ENCODE measurements around the gene ADGRA3. TPM values are rescaled to one million over a fixed set of nuclear protein-coding genes. Genes with fewer than 3 reads are reported as not detected.
"Not testable (repeated sequence)": the region's sequence is repeated elsewhere in the genome, so short reads cannot be mapped to it uniquely, and the experiment has no call there.

Gene ADGRA3
- total RNA-seq, 2 experiments from 2014 or later: 2.3 to 3.1 TPM

DNA sequence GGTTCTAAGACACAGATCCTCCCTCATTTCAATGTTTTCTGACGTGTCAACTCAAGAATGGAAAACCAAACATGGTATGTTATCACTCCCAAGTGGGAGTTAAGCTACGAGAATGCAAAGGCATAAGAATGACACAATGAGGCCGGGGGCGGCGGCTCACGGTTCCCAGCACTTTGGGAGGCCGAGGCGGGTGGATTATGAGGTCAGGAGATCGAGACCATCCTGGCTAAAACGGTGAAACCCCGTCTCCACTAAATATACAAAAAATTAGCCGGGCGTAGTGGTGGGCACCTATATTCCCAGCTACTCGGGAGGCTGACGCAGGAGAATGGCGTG is 40.6 kb downstream of the ADGRA3 start:
- ATAC-seq; H3K4me3 Mint-ChIP-seq; DNase-seq; H3K27me3 Mint-ChIP-seq (ENCODE audit: low read depth); POLR2A ChIA-PET; H3K27ac Mint-ChIP-seq; H3K9me3 Mint-ChIP-seq (ENCODE audit: insufficient read depth); H3K36me3 Mint-ChIP-seq (ENCODE audit: low read depth): not testable (repeated sequence)
- H3K4me1 Mint-ChIP-seq (ENCODE audit: low read depth): peaks cover 10% of the 10 kb centered on the region
- CTCF ChIA-PET: interaction anchor here (1.0 kb wide), 1 partner anchor 31 kb away, joined by 3 read pairs; no protein-coding TSS in a partner anchor

DNA sequence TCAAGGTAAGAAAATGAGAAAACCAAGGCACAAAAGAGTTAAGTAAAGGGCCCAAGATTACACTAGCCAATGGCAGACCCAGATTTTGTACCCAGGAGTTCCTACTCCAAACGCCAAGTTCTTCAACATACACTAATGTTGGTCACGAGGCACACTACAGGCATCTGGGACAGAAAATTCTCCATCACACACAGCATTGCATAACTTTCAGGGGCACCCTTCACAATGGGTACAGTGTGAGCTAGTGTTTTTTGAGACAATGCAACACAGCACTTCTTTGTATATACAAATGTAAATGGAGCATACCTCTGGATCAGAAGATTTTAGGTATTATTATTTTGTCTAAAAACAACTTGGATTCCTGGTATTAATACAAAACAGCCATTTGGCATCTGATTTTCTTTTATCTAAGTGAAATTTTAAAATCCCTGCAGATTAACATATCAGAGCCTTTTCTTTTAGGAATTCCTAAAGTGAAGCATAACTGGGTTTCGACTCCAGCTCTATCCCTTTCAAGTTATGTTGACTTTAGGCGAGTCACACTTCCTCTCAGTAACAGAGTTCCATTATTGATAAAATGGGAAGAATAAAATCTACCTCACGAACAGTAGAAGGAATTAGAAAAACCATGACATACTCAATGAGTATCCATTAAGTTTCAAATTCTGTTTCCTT is 41.1 kb downstream of the ADGRA3 start:
- Mint-ChIP-seq H3K4me3 (no peak overlapping the region), H3K4me1 (ENCODE audit: low read depth) (peaks cover 10% of the 10 kb centered on the region), H3K27me3 (ENCODE audit: low read depth) (no peaks in the 10 kb centered on the region), H3K27ac (no peak overlapping the region), H3K36me3 (ENCODE audit: low read depth) (no peaks in the 10 kb centered on the region), H3K9me3 (ENCODE audit: insufficient read depth) (no peaks in the 10 kb centered on the region)
- ChIA-PET CTCF (interaction anchor here (1.0 kb wide), 1 partner anchor 30 kb away, joined by 3 read pairs; no protein-coding TSS in a partner anchor), POLR2A (no interaction called here)
- no peak for DNase-seq
- ATAC-seq: no peak

DNA sequence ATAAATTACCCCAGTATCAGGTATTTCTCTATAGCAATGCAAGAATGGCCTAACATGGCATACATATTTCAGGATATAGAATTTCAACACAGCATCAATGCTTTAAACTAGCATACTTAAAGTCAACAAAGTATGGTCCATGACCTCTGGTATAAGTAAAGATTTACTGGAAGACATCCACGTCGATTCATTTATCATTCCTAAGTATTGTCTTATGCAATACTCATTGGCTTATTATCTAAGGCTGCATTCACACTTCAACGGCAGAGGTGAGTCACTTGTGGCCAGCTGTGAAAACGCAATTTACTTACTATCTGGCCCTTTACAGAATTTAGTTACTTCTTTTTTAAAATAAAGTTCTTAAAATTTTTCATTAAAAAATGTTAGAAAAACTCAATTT is 42.6 kb downstream of the ADGRA3 start:
- H3K27ac Mint-ChIP-seq: no peak overlapping the region
- no peaks in the 10 kb centered on the region for H3K27me3 Mint-ChIP-seq (ENCODE audit: low read depth)
- ChIA-PET POLR2A (no interaction called here), CTCF (no interaction called here)
- no peak overlapping the region for H3K4me3 Mint-ChIP-seq
- ATAC-seq: no peak
- peaks cover 5% of the 10 kb centered on the region for H3K4me1 Mint-ChIP-seq (ENCODE audit: low read depth)
- no peaks in the 10 kb centered on the region for H3K9me3 Mint-ChIP-seq (ENCODE audit: insufficient read depth)
- no peak for DNase-seq
- H3K36me3 Mint-ChIP-seq (ENCODE audit: low read depth): no peaks in the 10 kb centered on the region

DNA sequence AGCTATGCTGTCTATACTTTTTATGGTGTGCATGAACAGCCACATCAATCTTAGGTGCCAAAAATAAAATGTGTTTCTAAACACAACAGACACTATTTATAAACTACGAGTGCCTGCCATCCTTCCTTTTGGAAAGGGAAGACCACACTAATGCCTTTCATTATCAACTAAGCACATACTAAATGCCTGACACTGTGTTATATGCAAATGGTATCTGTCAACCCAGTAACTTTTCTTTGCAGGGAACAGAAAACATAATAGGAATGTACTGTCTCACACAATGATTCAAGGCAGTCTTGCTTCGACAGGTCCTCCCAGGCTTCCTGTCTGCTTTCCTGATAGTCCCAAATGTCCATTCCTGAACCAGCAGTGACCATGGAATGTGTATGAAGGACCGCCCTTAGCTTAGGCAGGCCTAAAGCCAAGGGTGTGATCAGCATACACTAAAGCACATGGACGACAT is 43.8 kb downstream of the ADGRA3 start:
- ChIA-PET CTCF (no interaction called here), POLR2A (no interaction called here)
- Mint-ChIP-seq H3K9me3 (ENCODE audit: insufficient read depth) (no peaks in the 10 kb centered on the region), H3K4me1 (ENCODE audit: low read depth) (no peaks in the 10 kb centered on the region), H3K27me3 (ENCODE audit: low read depth) (no peaks in the 10 kb centered on the region), H3K4me3 (no peak overlapping the region), H3K27ac (no peak overlapping the region), H3K36me3 (ENCODE audit: low read depth) (no peaks in the 10 kb centered on the region)
- DNase-seq (no peak), ATAC-seq (no peak)

DNA sequence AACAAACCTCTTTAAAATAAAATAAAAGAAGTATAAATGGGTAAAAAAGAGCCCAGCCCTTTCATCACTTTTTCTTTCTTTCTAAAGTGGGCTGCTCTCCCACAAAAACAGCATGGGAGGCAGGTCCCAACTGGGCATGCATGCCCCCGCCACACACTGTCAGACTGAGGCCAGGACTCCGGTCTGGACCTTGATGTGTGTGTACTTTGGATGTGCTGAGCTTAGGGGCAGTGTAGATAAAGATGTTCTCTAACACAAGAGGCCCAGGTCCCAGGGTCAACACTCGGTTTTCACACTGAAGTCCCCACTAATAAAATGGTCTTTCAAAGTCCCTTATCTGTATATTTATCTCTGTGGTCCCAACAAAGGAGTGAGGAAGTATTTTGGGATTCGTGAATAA is 44.4 kb downstream of the ADGRA3 start:
- no peak overlapping the region for H3K27ac Mint-ChIP-seq
- no peaks in the 10 kb centered on the region for H3K4me1 Mint-ChIP-seq (ENCODE audit: low read depth)
- no peak overlapping the region for H3K4me3 Mint-ChIP-seq
- no peaks in the 10 kb centered on the region for H3K9me3 Mint-ChIP-seq (ENCODE audit: insufficient read depth)
- ChIA-PET CTCF (interaction anchor here (0.6 kb wide), 1 partner anchor 85 kb away, joined by 4 read pairs; no protein-coding TSS in a partner anchor), POLR2A (no interaction called here)
- ATAC-seq (no peak), DNase-seq (no peak)
- no peaks in the 10 kb centered on the region for H3K36me3 Mint-ChIP-seq (ENCODE audit: low read depth)
- no peaks in the 10 kb centered on the region for H3K27me3 Mint-ChIP-seq (ENCODE audit: low read depth)

DNA sequence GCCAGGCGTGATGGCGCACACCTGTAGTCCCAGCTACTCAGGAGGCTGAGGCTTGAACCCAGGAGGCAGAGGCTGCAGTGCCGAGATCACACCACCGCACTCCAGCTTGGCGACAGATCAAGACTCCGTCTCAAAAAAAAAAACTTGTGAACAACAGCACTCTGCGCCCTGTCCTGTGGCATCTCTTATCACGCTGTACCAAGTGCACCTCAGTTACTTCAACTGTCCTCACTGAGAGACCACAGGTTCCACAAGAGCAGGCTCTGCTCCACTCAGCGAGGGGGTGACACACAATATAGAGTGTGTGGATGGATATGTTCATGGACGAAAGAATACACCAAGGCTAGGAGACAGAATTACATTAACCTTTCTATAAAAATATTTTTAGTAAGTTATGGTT is 49.3 kb downstream of the ADGRA3 start:
- no peak for ATAC-seq
- Mint-ChIP-seq H3K9me3 (ENCODE audit: insufficient read depth) (no peaks in the 10 kb centered on the region), H3K4me3 (no peak overlapping the region), H3K27me3 (ENCODE audit: low read depth) (no peaks in the 10 kb centered on the region), H3K36me3 (ENCODE audit: low read depth) (no peaks in the 10 kb centered on the region), H3K27ac (no peak overlapping the region), H3K4me1 (ENCODE audit: low read depth) (peaks cover 5% of the 10 kb centered on the region)
- no peak for DNase-seq
- ChIA-PET POLR2A (no interaction called here), CTCF (no interaction called here)

DNA sequence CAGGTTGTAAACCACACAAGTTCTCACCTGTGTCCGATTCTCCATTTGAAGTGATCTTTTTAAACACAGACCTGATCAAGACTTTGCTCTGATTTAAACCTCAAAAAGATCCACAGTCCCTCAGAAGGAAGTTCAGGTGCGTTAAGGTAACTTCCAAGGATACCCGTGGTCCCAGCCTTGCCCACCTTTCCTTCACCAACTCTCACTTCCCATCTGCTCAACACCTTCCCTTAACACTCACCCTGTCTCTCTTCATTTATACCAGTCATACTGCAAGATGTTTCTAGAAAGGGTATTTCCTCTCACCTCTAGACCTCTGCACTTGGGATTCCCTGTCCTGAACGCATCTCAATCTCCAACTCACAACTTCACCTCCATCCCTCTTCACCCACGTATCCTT is 49.9 kb downstream of the ADGRA3 start:
- no peak overlapping the region for H3K4me3 Mint-ChIP-seq
- ChIA-PET CTCF (no interaction called here), POLR2A (no interaction called here)
- no peaks in the 10 kb centered on the region for H3K36me3 Mint-ChIP-seq (ENCODE audit: low read depth)
- no peak for ATAC-seq
- no peaks in the 10 kb centered on the region for H3K27me3 Mint-ChIP-seq (ENCODE audit: low read depth)
- no peak overlapping the region for H3K27ac Mint-ChIP-seq
- H3K9me3 Mint-ChIP-seq (ENCODE audit: insufficient read depth): no peaks in the 10 kb centered on the region
- peaks cover 5% of the 10 kb centered on the region for H3K4me1 Mint-ChIP-seq (ENCODE audit: low read depth)
- DNase-seq: no peak

DNA sequence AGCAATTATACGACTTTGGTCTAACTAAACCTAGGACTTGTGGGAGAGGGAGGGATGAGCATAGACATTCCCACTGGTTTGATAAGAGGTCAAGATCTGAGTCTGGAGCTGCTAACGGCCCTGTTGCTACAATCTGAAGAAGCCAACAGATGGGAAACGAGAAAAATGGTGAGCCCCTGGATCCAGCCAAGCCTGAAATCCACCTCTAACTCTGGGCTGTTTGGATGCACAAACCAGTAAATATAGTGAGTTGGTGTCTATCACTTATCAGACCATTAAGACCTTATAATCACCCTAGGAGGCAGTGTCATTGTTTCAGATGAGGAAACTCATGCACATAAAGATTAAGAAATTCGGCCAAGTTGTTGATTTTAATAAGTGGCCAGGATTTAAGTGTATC is 50.5 kb downstream of the ADGRA3 start:
- CTCF ChIA-PET: no interaction called here
- H3K9me3 Mint-ChIP-seq (ENCODE audit: insufficient read depth): no peaks in the 10 kb centered on the region
- POLR2A ChIA-PET: no interaction called here
- H3K27me3 Mint-ChIP-seq (ENCODE audit: low read depth): no peaks in the 10 kb centered on the region
- DNase-seq (no peak), ATAC-seq (no peak)
- H3K4me1 Mint-ChIP-seq (ENCODE audit: low read depth): peaks cover 5% of the 10 kb centered on the region
- H3K4me3 Mint-ChIP-seq: no peak overlapping the region
- no peak overlapping the region for H3K27ac Mint-ChIP-seq
- H3K36me3 Mint-ChIP-seq (ENCODE audit: low read depth): no peaks in the 10 kb centered on the region

DNA sequence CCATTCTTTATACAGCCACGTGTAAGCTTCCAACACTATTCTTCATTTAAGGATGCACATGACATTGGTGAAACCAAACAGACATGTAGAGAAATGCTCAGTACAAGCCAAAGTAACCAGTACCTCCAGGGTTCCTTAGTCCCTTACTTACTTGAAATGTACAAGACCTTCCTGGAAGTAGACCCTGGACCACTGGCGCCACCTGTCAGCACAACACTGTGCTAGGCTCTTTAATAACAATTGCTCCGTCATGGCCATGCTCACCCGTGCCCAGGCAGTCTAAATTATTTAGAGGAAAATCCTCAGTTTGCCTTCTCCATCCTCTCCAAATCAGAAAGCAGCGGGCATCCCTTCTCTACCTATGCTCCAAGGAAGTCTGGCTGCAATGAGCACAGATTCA is 52.7 kb downstream of the ADGRA3 start:
- Mint-ChIP-seq H3K27me3 (ENCODE audit: low read depth) (no peaks in the 10 kb centered on the region), H3K4me1 (ENCODE audit: low read depth) (peaks cover 5% of the 10 kb centered on the region), H3K27ac (no peak overlapping the region), H3K9me3 (ENCODE audit: insufficient read depth) (no peaks in the 10 kb centered on the region), H3K4me3 (no peak overlapping the region), H3K36me3 (ENCODE audit: low read depth) (no peaks in the 10 kb centered on the region)
- ChIA-PET CTCF (interaction anchor here (1.5 kb wide), 2 partner anchors 20 to 53 kb away, joined by 3 to 6 read pairs; no protein-coding TSS in a partner anchor), POLR2A (no interaction called here)
- ATAC-seq (no peak), DNase-seq (peak; percentile 22)

DNA sequence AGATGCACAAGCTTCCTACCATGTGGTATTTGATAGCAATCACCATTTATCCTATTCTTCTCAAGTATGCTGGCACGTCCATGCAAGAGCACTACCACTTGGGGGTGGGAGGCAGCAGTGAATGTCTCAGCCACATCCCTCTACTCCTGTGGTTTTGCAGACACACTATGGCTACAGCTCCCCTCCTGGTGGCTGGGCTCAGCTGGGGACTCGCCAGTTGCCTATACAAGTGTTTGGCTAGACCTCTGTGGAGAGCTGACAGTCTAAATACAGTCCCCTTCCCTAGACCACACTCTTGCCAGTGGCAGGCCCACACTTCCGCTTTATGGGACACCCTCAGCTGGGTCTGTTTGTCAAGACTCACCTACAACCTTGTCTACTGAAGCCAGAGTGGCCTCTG is 53.2 kb downstream of the ADGRA3 start:
- POLR2A ChIA-PET: no interaction called here
- no peaks in the 10 kb centered on the region for H3K36me3 Mint-ChIP-seq (ENCODE audit: low read depth)
- no peak overlapping the region for H3K27ac Mint-ChIP-seq
- DNase-seq (no peak), ATAC-seq (no peak)
- H3K9me3 Mint-ChIP-seq (ENCODE audit: insufficient read depth): no peaks in the 10 kb centered on the region
- peaks cover 5% of the 10 kb centered on the region for H3K4me1 Mint-ChIP-seq (ENCODE audit: low read depth)
- no peak overlapping the region for H3K4me3 Mint-ChIP-seq
- no peaks in the 10 kb centered on the region for H3K27me3 Mint-ChIP-seq (ENCODE audit: low read depth)
- CTCF ChIA-PET: interaction anchor here (1.5 kb wide), 2 partner anchors 19 to 52 kb away, joined by 3 to 6 read pairs; no protein-coding TSS in a partner anchor

DNA sequence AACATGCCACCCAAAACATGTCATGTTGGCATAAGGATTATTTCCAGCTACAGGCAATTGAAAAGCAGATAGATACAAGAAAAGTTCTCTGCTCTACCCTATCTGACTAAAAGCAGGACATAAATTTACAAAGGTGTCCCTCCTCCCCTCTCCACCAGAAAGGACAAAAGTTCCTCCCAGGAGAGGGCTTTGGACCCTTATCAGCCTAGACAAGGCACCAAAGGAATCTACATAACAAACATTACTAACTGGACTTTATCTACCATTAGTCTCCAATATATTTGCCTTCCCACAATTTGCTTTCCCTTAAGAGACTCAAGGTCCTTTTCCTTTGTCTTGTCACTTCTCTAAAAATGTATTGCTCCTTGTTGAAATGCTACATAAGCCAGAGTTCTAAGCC is 55.6 kb downstream of the ADGRA3 start:
- ChIA-PET POLR2A (no interaction called here), CTCF (no interaction called here)
- Mint-ChIP-seq H3K4me3 (no peak overlapping the region), H3K4me1 (ENCODE audit: low read depth) (peaks cover 5% of the 10 kb centered on the region), H3K27me3 (ENCODE audit: low read depth) (no peaks in the 10 kb centered on the region), H3K36me3 (ENCODE audit: low read depth) (no peaks in the 10 kb centered on the region), H3K9me3 (ENCODE audit: insufficient read depth) (no peaks in the 10 kb centered on the region), H3K27ac (no peak overlapping the region)
- ATAC-seq (no peak), DNase-seq (no peak)

DNA sequence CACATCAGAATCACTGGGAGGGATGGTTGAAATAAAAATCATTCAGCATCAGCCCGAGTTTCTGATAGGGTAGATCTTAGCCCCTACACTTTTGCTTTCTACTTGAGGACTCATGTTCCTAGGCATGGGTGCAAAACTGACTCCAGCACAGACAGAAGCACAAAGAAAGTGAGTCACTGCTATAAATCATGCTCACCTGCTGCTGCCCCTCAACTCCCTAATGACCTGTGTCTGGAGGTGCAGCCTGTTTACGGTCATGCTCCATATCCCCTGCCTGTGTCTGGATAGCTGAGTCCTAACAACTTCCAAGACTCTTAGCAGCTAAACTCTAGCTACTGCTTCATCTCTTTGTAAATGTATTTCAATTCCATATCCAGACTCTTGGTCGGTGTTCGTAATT is 57.8 kb downstream of the ADGRA3 start:
- no peaks in the 10 kb centered on the region for H3K36me3 Mint-ChIP-seq (ENCODE audit: low read depth)
- POLR2A ChIA-PET: no interaction called here
- H3K27me3 Mint-ChIP-seq (ENCODE audit: low read depth): no peaks in the 10 kb centered on the region

DNA sequence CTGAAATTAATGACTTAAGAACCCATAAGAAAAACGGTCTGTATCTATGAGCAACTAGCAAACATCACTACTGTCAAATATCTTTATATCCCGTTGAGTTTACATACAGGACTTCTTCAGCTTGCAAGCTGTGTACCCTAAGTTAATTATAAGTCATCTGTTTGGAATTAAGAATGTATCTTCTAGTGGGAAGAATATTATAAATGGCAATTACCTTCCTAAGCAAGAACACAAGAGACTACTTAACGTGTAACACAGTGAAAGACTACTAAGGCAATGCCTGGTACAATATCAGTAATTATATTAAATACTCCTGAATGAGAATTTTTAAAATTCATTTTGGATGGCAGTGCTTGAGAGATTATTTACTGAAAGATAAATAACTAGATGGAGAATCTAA is 58.5 kb downstream of the ADGRA3 start:
- H3K27me3 Mint-ChIP-seq (ENCODE audit: low read depth): no peaks in the 10 kb centered on the region
- H3K4me1 Mint-ChIP-seq (ENCODE audit: low read depth): no peaks in the 10 kb centered on the region
- no peak for ATAC-seq
- ChIA-PET POLR2A (no interaction called here), CTCF (no interaction called here)
- H3K27ac Mint-ChIP-seq: no peak overlapping the region
- H3K4me3 Mint-ChIP-seq: no peak overlapping the region
- H3K36me3 Mint-ChIP-seq (ENCODE audit: low read depth): peaks cover 2% of the 10 kb centered on the region
- no peak for DNase-seq
- H3K9me3 Mint-ChIP-seq (ENCODE audit: insufficient read depth): no peaks in the 10 kb centered on the region

More for the DNA sequence above, 57.8 kb downstream of the ADGRA3 start:
- no peak for ATAC-seq
- CTCF ChIA-PET: no interaction called here
- peaks cover 3% of the 10 kb centered on the region for H3K4me1 Mint-ChIP-seq (ENCODE audit: low read depth)
- H3K9me3 Mint-ChIP-seq (ENCODE audit: insufficient read depth): no peaks in the 10 kb centered on the region
- H3K27ac Mint-ChIP-seq: no peak overlapping the region
- DNase-seq: no peak
- H3K4me3 Mint-ChIP-seq: no peak overlapping the region

All from activated CD8-positive, alpha-beta T cell treated with anti-CD3 and anti-CD28 coated beads, Interleukin-2, amount 10 ng/mL, durations not matched to agents 7 days and 5 days (primary cell).